ENCODE results near the gene ARAP2.

Gene ARAP2
- total RNA-seq, result 280 to 340 (median 296) reads per million in 3 donors

GRCh38 chr4:36244257-36245082 is at the start of gene ARAP2:
Gene ARAP2 (minus strand): TSS chr4:36244514. CDS start chr4:36229486, 15,028 bp downstream.
- Histone ChIP-seq H3K9me3 (ENCODE audit: control insufficient read depth, low read length) (no peaks in the 10 kb centered on the region), H3K27ac (ENCODE audit: insufficient read depth, low read length, poor library complexity, severe bottlenecking) (peak within 1 kb of the TSS; percentile 92)
- DNase-seq, result peak; percentile 69 to 78 (median 73)

GRCh38 chr4:36292556-36293188 is 48.4 kb upstream of the ARAP2 start:
- no peaks in the 10 kb centered on the region for H3K27me3 ChIP-seq (replicated peaks; ENCODE audit: control insufficient read depth, insufficient read depth, low read length, poor library complexity, severe bottlenecking)
- H3K36me3 ChIP-seq (ENCODE audit: control insufficient read depth, insufficient read depth, low read length), result no peaks in the 10 kb centered on the region
- no peak overlapping the region for H3K27ac ChIP-seq (ENCODE audit: insufficient read depth, low read length, poor library complexity, severe bottlenecking)
- no peaks in the 10 kb centered on the region for H3K4me1 ChIP-seq (ENCODE audit: control insufficient read depth, insufficient read depth, low read length, poor library complexity, severe bottlenecking)
- no peak for DNase-seq
- no peaks in the 10 kb centered on the region for H3K9me3 ChIP-seq (ENCODE audit: control insufficient read depth, low read length)
- H3K4me3 ChIP-seq (ENCODE audit: insufficient read depth, low read depth, low read length, poor library complexity, severe bottlenecking), result no peak overlapping the region

More at GRCh38 chr4:36244257-36245082, at the start of gene ARAP2:
- Histone ChIP-seq H3K36me3 (ENCODE audit: control insufficient read depth, insufficient read depth, low read length) (no peaks in the 10 kb centered on the region), H3K4me3 (ENCODE audit: insufficient read depth, low read depth, low read length, poor library complexity, severe bottlenecking) (peak within 1 kb of the TSS; percentile 93), H3K4me1 (ENCODE audit: control insufficient read depth, insufficient read depth, low read length, poor library complexity, severe bottlenecking) (peaks cover 10% of the 10 kb centered on the region), H3K27me3 (replicated peaks; ENCODE audit: control insufficient read depth, insufficient read depth, low read length, poor library complexity, severe bottlenecking) (no peaks in the 10 kb centered on the region)

- no peak overlapping the region for H3K4me3 ChIP-seq (ENCODE audit: insufficient read depth, low read depth, low read length, poor library complexity, severe bottlenecking)
- no peaks in the 10 kb centered on the region for H3K4me1 ChIP-seq (ENCODE audit: control insufficient read depth, insufficient read depth, low read length, poor library complexity, severe bottlenecking)
- H3K36me3 ChIP-seq (ENCODE audit: control insufficient read depth, insufficient read depth, low read length), result no peaks in the 10 kb centered on the region
- DNase-seq, result no peak
- no peaks in the 10 kb centered on the region for H3K9me3 ChIP-seq (ENCODE audit: control insufficient read depth, low read length)
- H3K27ac ChIP-seq (ENCODE audit: insufficient read depth, low read length, poor library complexity, severe bottlenecking), result no peak overlapping the region
- no peaks in the 10 kb centered on the region for H3K27me3 ChIP-seq (replicated peaks; ENCODE audit: control insufficient read depth, insufficient read depth, low read length, poor library complexity, severe bottlenecking)
Observed at GRCh38 chr4:36290641-36291040, 46.3 kb upstream of the ARAP2 start.

- no peak overlapping the region for H3K27ac ChIP-seq (ENCODE audit: insufficient read depth, low read length, poor library complexity, severe bottlenecking)
Observed at GRCh38 chr4:36288731-36289426, 44.6 kb upstream of the ARAP2 start.

GRCh38 chr4:36286481-36286871 is 42.2 kb upstream of the ARAP2 start:
- H3K27ac ChIP-seq (ENCODE audit: insufficient read depth, low read length, poor library complexity, severe bottlenecking), result peak overlapping the region; percentile 63

More at GRCh38 chr4:36288731-36289426, 44.6 kb upstream of the ARAP2 start:
- Histone ChIP-seq H3K27me3 (replicated peaks; ENCODE audit: control insufficient read depth, insufficient read depth, low read length, poor library complexity, severe bottlenecking) (no peaks in the 10 kb centered on the region), H3K36me3 (ENCODE audit: control insufficient read depth, insufficient read depth, low read length) (no peaks in the 10 kb centered on the region), H3K4me1 (ENCODE audit: control insufficient read depth, insufficient read depth, low read length, poor library complexity, severe bottlenecking) (no peaks in the 10 kb centered on the region), H3K4me3 (ENCODE audit: insufficient read depth, low read depth, low read length, poor library complexity, severe bottlenecking) (no peak overlapping the region), H3K9me3 (ENCODE audit: control insufficient read depth, low read length) (no peaks in the 10 kb centered on the region)
- DNase-seq, result no peak

GRCh38 chr4:36285784-36286480 is 41.6 kb upstream of the ARAP2 start:
- no peaks in the 10 kb centered on the region for H3K9me3 ChIP-seq (ENCODE audit: control insufficient read depth, low read length)
- H3K4me3 ChIP-seq (ENCODE audit: insufficient read depth, low read depth, low read length, poor library complexity, severe bottlenecking), result no peak overlapping the region
- H3K27ac ChIP-seq (ENCODE audit: insufficient read depth, low read length, poor library complexity, severe bottlenecking), result peak overlapping the region; percentile 63
- DNase-seq, result peak; percentile 32 to 47 (median 44)
- H3K36me3 ChIP-seq (ENCODE audit: control insufficient read depth, insufficient read depth, low read length), result no peaks in the 10 kb centered on the region
- H3K27me3 ChIP-seq (replicated peaks; ENCODE audit: control insufficient read depth, insufficient read depth, low read length, poor library complexity, severe bottlenecking), result no peaks in the 10 kb centered on the region
- H3K4me1 ChIP-seq (ENCODE audit: control insufficient read depth, insufficient read depth, low read length, poor library complexity, severe bottlenecking), result no peaks in the 10 kb centered on the region

More at GRCh38 chr4:36286481-36286871, 42.2 kb upstream of the ARAP2 start:
- Histone ChIP-seq H3K4me1 (ENCODE audit: control insufficient read depth, insufficient read depth, low read length, poor library complexity, severe bottlenecking) (no peaks in the 10 kb centered on the region), H3K36me3 (ENCODE audit: control insufficient read depth, insufficient read depth, low read length) (no peaks in the 10 kb centered on the region), H3K9me3 (ENCODE audit: control insufficient read depth, low read length) (no peaks in the 10 kb centered on the region), H3K4me3 (ENCODE audit: insufficient read depth, low read depth, low read length, poor library complexity, severe bottlenecking) (no peak overlapping the region), H3K27me3 (replicated peaks; ENCODE audit: control insufficient read depth, insufficient read depth, low read length, poor library complexity, severe bottlenecking) (no peaks in the 10 kb centered on the region)
- no peak for DNase-seq

- Histone ChIP-seq H3K27me3 (replicated peaks; ENCODE audit: control insufficient read depth, insufficient read depth, low read length, poor library complexity, severe bottlenecking) (no peaks in the 10 kb centered on the region), H3K9me3 (ENCODE audit: control insufficient read depth, low read length) (no peaks in the 10 kb centered on the region), H3K4me3 (ENCODE audit: insufficient read depth, low read depth, low read length, poor library complexity, severe bottlenecking) (no peak overlapping the region), H3K27ac (ENCODE audit: insufficient read depth, low read length, poor library complexity, severe bottlenecking) (no peak overlapping the region), H3K36me3 (ENCODE audit: control insufficient read depth, insufficient read depth, low read length) (no peaks in the 10 kb centered on the region), H3K4me1 (ENCODE audit: control insufficient read depth, insufficient read depth, low read length, poor library complexity, severe bottlenecking) (no peaks in the 10 kb centered on the region)
- no peak for DNase-seq
Observed at GRCh38 chr4:36283912-36284465, 39.7 kb upstream of the ARAP2 start.

- no peaks in the 10 kb centered on the region for H3K36me3 ChIP-seq (ENCODE audit: control insufficient read depth, insufficient read depth, low read length)
- no peak for DNase-seq
- H3K4me1 ChIP-seq (ENCODE audit: control insufficient read depth, insufficient read depth, low read length, poor library complexity, severe bottlenecking), result no peaks in the 10 kb centered on the region
- H3K27ac ChIP-seq (ENCODE audit: insufficient read depth, low read length, poor library complexity, severe bottlenecking), result no peak overlapping the region
- no peak overlapping the region for H3K4me3 ChIP-seq (ENCODE audit: insufficient read depth, low read depth, low read length, poor library complexity, severe bottlenecking)
- no peaks in the 10 kb centered on the region for H3K27me3 ChIP-seq (replicated peaks; ENCODE audit: control insufficient read depth, insufficient read depth, low read length, poor library complexity, severe bottlenecking)
- no peaks in the 10 kb centered on the region for H3K9me3 ChIP-seq (ENCODE audit: control insufficient read depth, low read length)
Observed at GRCh38 chr4:36282503-36283030, 38.3 kb upstream of the ARAP2 start.

- H3K27ac ChIP-seq (ENCODE audit: insufficient read depth, low read length, poor library complexity, severe bottlenecking), result no peak within 1 kb of the TSS
- no peaks in the 10 kb centered on the region for H3K36me3 ChIP-seq (ENCODE audit: control insufficient read depth, insufficient read depth, low read length)
- H3K4me1 ChIP-seq (ENCODE audit: control insufficient read depth, insufficient read depth, low read length, poor library complexity, severe bottlenecking), result no peaks in the 10 kb centered on the region
- no peaks in the 10 kb centered on the region for H3K27me3 ChIP-seq (replicated peaks; ENCODE audit: control insufficient read depth, insufficient read depth, low read length, poor library complexity, severe bottlenecking)
- H3K4me3 ChIP-seq (ENCODE audit: insufficient read depth, low read depth, low read length, poor library complexity, severe bottlenecking), result no peak within 1 kb of the TSS
- no peak for DNase-seq
- no peaks in the 10 kb centered on the region for H3K9me3 ChIP-seq (ENCODE audit: control insufficient read depth, low read length)
Observed at GRCh38 chr4:36281384-36282106, 37.2 kb upstream of the ARAP2 start, which contains the start of gene DTHD1. Gene DTHD1 (plus strand): TSS chr4:36281616. CDS start chr4:36281759, 143 bp downstream.
